ENCODE results near the gene PDE3A. TPM values are rescaled to one million over a fixed set of nuclear protein-coding genes. Genes with fewer than 3 reads are reported as not detected.

PDE3A gene
- total RNA-seq, 1 experiment from 2014 or later = 0.36 TPM

- POLR2A ChIA-PET = no interaction called here
- Histone ChIP-seq H3K4me3 (ENCODE audit: low read depth, low read length) (no peak overlapping the region), H3K9me3 (no peaks in the 10 kb centered on the region), H3K27me3 (replicated peaks; ENCODE audit: control insufficient read depth, insufficient read depth, low read length) (no peaks in the 10 kb centered on the region), H3K36me3 (ENCODE audit: control insufficient read depth, insufficient read depth, low read length) (no peaks in the 10 kb centered on the region), H3K4me1 (no peaks in the 10 kb centered on the region)
- Mint-ChIP-seq H3K4me3 (ENCODE audit: unreplicated experiment) (no peak overlapping the region), H3K36me3 (ENCODE audit: insufficient read depth, unreplicated experiment) (no peaks in the 10 kb centered on the region), H3K27ac (ENCODE audit: unreplicated experiment) (no peak overlapping the region), H3K4me1 (ENCODE audit: low read depth, unreplicated experiment) (no peaks in the 10 kb centered on the region), H3K9me3 (ENCODE audit: unreplicated experiment) (no peaks in the 10 kb centered on the region), H3K27me3 (ENCODE audit: insufficient read depth, unreplicated experiment) (peaks cover 10% of the 10 kb centered on the region)
- intact Hi-C loops (cut with micrococcal nuclease; ENCODE audit: unreplicated experiment) = no loop called here
- DNase-seq = no peak
- no TSS peak for BruUV-seq (replicated peaks)
- CTCF ChIA-PET = no interaction called here
- TF ChIP-seq, protein P1, sequence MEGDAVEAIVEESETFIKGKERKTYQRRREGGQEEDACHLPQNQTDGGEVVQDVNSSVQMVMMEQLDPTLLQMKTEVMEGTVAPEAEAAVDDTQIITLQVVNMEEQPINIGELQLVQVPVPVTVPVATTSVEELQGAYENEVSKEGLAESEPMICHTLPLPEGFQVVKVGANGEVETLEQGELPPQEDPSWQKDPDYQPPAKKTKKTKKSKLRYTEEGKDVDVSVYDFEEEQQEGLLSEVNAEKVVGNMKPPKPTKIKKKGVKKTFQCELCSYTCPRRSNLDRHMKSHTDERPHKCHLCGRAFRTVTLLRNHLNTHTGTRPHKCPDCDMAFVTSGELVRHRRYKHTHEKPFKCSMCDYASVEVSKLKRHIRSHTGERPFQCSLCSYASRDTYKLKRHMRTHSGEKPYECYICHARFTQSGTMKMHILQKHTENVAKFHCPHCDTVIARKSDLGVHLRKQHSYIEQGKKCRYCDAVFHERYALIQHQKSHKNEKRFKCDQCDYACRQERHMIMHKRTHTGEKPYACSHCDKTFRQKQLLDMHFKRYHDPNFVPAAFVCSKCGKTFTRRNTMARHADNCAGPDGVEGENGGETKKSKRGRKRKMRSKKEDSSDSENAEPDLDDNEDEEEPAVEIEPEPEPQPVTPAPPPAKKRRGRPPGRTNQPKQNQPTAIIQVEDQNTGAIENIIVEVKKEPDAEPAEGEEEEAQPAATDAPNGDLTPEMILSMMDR (IDR thresholded peaks at IDR 0.05; ENCODE audit: insufficient read depth in 1 of 2, low read depth in 1 of 2, low read length in 1 of 2, severe bottlenecking in 1 of 2, unreplicated experiment in 1 of 2) = no peak
Measured at GRCh38 chr12:20443792-20444191, 75.5 kb downstream of the PDE3A start.

GRCh38 chr12:20444595-20445170 lies 76.3 kb downstream of the PDE3A start:
- Histone ChIP-seq H3K27me3 (replicated peaks; ENCODE audit: control insufficient read depth, insufficient read depth, low read length) (no peaks in the 10 kb centered on the region), H3K9me3 (no peaks in the 10 kb centered on the region), H3K4me1 (no peaks in the 10 kb centered on the region), H3K36me3 (ENCODE audit: control insufficient read depth, insufficient read depth, low read length) (no peaks in the 10 kb centered on the region), H3K4me3 (ENCODE audit: low read depth, low read length) (no peak overlapping the region)
- Mint-ChIP-seq H3K27me3 (ENCODE audit: insufficient read depth, unreplicated experiment) (peaks cover 10% of the 10 kb centered on the region), H3K27ac (ENCODE audit: unreplicated experiment) (no peak overlapping the region), H3K36me3 (ENCODE audit: insufficient read depth, unreplicated experiment) (no peaks in the 10 kb centered on the region), H3K9me3 (ENCODE audit: unreplicated experiment) (no peaks in the 10 kb centered on the region), H3K4me1 (ENCODE audit: low read depth, unreplicated experiment) (no peaks in the 10 kb centered on the region), H3K4me3 (ENCODE audit: unreplicated experiment) (no peak overlapping the region)
- intact Hi-C loops (cut with micrococcal nuclease; ENCODE audit: unreplicated experiment) = no loop called here
- BruUV-seq (replicated peaks) = no TSS peak
- TF ChIP-seq, protein P1 (IDR thresholded peaks at IDR 0.05; ENCODE audit: insufficient read depth in 1 of 2, low read depth in 1 of 2, low read length in 1 of 2, severe bottlenecking in 1 of 2, unreplicated experiment in 1 of 2) = no peak
- POLR2A ChIA-PET = no interaction called here
- CTCF ChIA-PET = no interaction called here
- no peak for DNase-seq

GRCh38 chr12:20445687-20446086 lies 77.3 kb downstream of the PDE3A start:
- Mint-ChIP-seq H3K27me3 (ENCODE audit: insufficient read depth, unreplicated experiment) (peaks cover 10% of the 10 kb centered on the region), H3K9me3 (ENCODE audit: unreplicated experiment) (no peaks in the 10 kb centered on the region), H3K27ac (ENCODE audit: unreplicated experiment) (no peak overlapping the region), H3K4me3 (ENCODE audit: unreplicated experiment) (no peak overlapping the region), H3K4me1 (ENCODE audit: low read depth, unreplicated experiment) (no peaks in the 10 kb centered on the region), H3K36me3 (ENCODE audit: insufficient read depth, unreplicated experiment) (no peaks in the 10 kb centered on the region)
- intact Hi-C loops (cut with micrococcal nuclease; ENCODE audit: unreplicated experiment) = no loop called here
- Histone ChIP-seq H3K4me3 (ENCODE audit: low read depth, low read length) (no peak overlapping the region), H3K36me3 (ENCODE audit: control insufficient read depth, insufficient read depth, low read length) (no peaks in the 10 kb centered on the region), H3K27me3 (replicated peaks; ENCODE audit: control insufficient read depth, insufficient read depth, low read length) (no peaks in the 10 kb centered on the region), H3K4me1 (no peaks in the 10 kb centered on the region), H3K9me3 (no peaks in the 10 kb centered on the region)
- DNase-seq = no peak
- TF ChIP-seq, protein P1 (IDR thresholded peaks at IDR 0.05; ENCODE audit: insufficient read depth in 1 of 2, low read depth in 1 of 2, low read length in 1 of 2, severe bottlenecking in 1 of 2, unreplicated experiment in 1 of 2) = no peak
- POLR2A ChIA-PET = no interaction called here
- no TSS peak for BruUV-seq (replicated peaks)
- CTCF ChIA-PET = no interaction called here
